HG03039 (cell line): Measurements from ENCODE around the gene KCNJ1.

Experiments used
- ATAC-seq: cut with Tn5 transposase; IDR thresholded peaks from one replicate; pipeline ENCODE4 v1.9.1; 2021; ENCODE audit warnings: mild to moderate bottlenecking, moderate library complexity; ENCODE audit not compliant: unreplicated experiment

The KCNJ1 gene

GRCh38 chr11:128853559-128853958 is 13.5 kb downstream of the KCNJ1 start:
- ATAC-seq, result no peak

DNA sequence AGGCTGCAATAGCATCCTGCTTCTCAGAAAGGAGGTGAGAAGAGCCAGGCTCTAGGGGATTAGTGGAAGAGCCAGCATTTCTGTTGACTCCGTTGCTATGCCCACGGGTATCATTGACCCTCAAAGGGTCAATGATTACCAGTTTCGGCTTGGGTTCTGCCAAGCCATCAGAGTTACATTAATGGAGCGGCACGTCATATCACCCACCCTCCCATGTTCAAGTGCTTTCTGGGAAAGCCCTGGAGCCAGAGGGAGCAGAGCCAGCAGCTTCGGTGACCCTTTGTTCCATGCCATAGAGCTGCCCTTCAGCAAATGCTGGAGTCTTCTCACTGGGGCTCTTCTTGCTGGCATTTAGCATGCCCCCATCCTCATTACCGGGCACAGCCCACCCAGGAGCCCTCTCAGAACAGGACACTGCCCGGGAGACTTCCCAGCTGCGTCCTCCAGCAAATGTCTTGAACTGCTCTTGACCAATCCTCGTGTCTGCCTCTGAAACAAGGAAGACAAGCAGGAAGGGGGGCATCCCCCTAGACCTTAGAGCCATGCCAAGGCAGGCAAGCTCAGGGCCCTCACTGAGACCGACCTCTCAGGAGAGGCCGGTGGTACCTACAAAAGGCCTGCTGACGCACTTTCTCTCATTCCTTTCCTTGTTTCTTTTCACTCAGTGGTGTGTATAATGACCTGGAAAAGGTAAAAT is 14.6 kb downstream of the KCNJ1 start:
- no peak for ATAC-seq

DNA sequence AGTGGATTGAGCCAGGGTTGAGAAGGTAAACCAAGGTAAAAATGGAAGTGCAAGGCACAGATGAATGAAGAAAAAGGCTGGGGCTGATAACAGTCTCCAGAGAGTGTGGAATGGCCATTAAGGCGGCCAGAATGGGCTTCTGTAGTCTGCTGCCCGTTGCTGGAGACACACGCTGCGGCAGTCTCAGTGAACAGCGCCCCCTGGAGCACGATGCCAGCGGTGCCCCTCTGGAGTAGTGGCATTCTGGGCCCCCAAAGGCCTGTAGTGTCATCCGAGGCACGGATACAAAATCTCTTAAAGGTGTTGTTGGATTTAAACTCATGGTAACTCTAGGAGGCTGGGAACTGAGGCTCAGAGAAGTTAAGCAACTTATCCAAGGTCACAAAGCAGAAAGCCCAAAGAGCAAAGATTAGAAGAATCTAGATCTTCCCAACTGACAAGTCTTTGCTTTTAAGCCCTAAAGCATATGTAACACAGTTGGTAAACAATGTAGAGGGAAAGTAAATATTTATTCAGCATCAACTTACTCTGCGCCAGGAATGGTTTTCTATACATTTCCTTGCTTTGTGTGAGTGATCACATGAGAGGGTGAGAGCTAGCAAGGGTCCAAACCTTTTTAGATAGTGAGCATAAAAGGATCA is 18.2 kb downstream of the KCNJ1 start:
- ATAC-seq, result peak; percentile 71

GRCh38 chr11:128846985-128847384 is 20.1 kb downstream of the KCNJ1 start:
- ATAC-seq, result no peak

DNA sequence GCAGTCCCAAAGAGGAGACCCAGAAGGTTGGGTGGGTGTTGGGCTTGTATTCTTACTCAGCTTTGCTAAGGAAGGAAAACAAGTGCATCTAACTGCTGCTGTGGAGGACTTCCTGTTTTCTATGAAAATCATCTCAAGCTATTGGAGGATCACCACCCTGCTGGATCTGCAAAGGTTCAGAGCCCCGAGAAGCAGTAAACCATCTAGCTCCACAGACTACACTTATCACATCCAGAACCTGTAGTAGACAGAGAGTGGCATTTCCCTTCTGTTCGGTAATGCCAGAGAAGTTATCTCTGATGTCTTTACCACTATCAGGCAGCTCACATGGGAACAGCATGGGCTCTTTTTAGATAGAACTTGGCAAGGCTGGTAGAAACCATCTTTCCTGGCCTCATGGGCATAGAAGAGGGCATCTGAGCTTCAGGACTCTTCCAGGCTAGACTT is 21.7 kb downstream of the KCNJ1 start:
- no peak for ATAC-seq

DNA sequence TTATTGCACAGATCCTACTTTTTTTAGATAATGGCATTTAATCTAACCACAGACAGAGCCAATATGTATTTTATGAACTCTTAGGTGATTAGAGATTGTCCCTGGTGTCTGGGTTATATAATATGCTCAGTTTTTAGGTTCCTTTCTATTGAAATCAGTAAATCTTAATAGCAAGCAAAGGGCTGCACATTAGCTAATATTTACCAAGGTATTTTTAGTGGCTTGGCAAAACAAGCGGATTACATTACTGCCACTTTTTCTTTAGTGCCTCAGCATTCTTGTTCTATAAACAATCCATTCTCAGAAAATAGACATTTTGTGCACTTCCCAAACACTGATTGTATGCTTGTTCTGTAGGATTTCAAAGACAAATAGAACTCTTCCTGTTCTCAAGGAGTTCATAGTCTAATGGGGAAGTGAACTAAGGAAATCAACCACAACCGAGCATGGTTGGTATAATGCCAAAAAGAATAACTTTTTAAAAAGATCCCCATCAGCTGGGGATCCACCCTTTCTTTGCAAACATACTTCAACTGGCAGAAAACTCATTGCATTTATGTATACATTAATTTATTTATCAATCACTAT is 23.8 kb downstream of the KCNJ1 start:
- no peak for ATAC-seq

DNA sequence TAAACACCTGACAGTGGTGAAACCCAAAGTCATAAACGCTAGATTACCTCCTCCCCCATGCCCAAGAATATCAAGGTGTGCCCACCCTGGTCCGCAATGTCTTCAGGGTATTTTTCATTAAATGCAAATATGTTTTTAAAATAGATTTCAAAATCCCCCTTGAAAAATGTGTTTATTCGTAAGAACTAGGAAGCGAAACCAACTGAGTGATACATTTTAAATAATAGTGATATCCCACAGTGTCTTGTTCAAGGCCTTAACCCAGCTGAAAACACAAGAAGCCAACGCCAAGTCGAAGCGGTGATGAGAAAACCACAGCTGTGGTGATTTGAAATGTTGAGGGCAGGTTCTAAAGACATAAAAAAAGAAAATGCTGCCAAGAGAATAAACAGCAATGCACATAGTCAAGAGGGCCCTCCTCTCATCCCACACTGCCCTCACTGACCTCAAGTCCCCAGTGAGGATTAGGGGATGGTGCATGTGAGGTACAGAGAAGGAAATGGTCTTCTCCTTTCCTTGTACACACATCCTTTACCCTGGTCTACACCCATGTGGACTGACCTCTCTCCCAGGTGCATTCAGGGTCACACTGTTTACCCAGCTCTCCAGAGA is 25.5 kb downstream of the KCNJ1 start:
- peak; percentile 49 for ATAC-seq

DNA sequence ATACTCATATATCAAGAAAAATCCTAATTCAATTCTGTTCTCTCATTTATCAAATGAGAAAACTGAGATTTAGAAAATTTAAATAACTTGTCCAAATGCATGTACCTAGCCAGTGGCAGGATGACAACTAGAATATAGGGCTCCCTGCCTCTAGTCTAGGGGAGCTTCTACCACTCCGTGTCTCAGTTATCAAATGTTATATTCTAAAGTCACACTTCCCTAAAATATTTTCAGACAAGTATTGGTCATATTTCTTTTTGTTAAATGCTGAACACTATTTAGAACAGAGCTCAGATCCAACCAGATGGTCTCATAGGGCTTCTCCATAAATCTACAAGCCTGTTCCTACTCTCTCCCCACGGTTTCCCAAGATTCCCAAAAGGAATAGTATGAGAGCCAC is 26.3 kb downstream of the KCNJ1 start:
- ATAC-seq, result no peak

DNA sequence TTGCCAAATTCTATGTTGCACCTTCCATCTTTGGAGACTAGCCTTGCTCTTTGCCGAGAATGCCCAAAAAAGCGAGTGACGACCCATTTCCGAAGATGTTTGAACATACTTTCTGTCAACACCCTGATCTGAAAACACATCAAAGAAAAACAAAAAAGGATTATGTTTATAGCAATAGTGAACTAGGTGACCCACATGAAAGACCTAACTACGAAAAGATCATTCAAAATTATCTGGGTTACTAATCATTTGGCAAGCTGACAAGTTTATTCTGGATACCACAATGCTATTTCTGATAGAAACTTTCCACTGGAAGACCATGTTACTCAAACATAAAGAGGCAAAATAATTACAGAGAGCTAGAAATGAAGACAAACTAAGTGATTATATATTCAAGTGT is 27.0 kb downstream of the KCNJ1 start:
- no peak for ATAC-seq

GRCh38 chr11:128839081-128839480 is 28.0 kb downstream of the KCNJ1 start:
- no peak for ATAC-seq

DNA sequence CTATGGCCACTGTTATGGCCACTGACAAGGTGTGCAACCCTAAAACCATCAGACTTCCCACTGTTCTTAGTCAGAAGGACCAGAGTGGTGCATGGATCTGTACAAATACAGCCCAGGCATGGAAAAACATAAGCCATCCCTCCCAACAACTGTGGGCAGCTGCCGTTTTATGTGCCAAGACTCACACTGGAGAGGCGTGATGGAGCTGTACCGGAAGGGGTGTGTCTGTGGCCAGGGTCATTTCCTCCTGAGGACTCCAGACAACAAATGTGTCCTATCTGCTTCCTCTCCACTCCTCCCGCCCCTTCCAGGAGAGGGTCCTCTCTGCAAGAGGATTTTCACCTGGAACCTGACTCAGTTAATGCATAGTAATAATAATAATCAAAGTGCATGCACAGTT is 29.5 kb downstream of the KCNJ1 start:
- ATAC-seq, result no peak

DNA sequence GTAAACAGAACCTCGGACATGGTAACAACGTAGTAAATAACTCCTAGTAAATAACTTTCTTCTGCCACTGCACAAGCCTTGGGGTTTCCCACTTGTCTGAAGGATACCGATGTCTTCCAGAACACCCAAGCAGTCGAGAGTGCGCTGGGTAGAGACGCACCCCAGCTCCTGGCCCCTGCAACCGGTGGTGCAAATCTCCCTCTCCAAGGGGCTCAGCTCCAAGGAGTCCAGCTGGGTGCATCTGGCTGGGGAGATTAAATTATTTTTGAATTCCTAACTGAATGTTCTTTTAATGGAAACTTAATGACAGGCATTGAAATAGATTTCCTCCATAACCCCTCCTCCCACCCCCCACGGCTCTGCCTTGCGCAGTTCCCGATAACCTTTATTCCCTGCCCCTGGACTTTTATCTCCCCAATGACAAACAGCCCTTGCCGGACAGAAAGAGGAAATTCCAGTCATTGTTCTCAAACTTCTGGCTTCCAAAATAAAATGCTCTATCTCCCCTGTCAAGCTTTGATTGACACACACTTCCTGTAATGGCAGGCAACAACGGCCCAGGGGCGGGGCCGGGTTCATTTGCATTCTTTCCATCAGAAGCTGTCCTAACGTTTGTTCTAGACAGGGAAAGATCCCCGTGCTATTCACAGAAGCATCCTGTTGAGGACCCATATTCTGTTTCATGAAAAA is 31.2 kb downstream of the KCNJ1 start:
- no peak for ATAC-seq

DNA sequence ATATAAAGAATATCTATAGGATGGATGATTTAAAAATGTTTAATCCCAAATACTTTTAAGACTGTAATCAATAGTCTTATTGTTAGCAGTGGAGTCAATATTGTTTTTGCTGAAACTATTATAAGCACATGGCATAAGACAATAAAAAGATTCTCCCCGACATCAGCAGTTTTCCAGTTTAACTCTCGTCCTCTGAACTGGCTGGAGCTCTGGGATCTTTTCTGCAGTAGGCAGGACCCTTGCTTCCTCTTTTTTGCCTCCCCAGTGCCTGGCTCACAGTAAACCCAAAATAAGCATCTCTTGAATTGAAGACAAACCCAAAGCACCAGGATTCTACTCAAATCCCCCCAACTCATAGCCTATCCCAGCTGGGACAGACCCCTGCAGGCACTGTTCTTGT is 32.9 kb downstream of the KCNJ1 start:
- ATAC-seq, result no peak

DNA sequence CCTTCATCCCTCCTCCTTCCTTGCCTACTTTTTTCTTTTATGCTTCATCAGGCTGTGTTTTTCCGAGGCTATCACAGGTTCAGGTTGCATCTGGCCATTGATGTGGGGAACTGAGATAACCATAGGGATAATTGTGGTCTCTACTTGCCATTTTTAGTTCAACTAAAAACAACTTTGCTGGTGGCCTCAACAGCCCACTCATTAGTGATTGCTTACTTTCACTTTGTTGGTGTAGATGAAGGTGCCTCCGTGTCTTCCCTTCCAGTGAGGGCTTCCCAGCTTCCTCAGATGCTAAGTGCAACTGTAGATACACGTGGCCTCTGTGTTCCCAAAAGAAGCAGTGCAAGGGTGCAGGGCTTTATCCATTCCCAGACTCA is 35.0 kb downstream of the KCNJ1 start:
- ATAC-seq, result no peak

DNA sequence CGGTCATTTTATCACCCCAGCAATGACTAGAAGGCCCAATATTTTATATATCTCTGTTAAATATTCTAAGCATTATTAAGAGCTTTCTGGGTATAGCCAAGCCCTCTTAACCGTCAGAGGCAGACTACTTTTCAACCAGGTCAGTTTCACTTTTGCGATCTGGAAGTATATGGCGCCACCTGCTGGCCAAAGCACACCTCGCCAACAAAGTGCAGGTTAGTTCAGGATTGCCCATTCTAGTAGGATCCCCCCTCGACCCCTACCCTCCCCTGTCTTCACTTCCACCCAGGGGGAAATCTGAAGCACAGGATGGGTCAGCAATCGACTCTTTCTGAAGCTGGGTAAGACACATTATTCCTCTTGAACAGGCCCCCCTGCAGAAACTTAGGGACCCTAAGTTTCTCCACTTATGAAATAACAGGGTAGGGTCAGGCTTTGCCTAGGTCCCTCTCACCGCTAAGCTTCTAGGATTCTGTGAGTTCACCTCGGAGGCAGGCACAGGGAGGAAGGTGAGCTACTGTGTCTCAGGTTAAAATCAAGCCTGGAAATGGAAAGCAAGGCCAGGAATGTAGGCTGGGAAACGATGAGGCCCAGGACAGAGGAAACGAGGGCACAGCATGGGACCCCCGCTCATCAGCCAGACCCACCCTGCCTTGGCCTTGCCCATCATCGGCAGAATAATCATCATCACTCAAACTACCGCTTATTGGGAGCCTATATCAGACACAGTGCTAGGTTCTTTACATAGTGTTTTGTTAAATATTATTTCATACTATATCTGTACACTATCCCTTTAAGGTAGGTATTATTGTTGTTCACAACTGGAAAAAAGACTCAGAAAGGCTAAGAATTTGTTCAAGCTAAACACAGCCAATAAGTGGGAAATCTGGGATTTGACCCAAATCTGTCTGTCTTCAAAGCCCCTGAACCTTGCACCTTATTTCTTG is 35.6 kb downstream of the KCNJ1 start:
- peak; percentile 75 for ATAC-seq

GRCh38 chr11:128830290-128831173 is 36.6 kb downstream of the KCNJ1 start:
- peak; percentile 8 for ATAC-seq

DNA sequence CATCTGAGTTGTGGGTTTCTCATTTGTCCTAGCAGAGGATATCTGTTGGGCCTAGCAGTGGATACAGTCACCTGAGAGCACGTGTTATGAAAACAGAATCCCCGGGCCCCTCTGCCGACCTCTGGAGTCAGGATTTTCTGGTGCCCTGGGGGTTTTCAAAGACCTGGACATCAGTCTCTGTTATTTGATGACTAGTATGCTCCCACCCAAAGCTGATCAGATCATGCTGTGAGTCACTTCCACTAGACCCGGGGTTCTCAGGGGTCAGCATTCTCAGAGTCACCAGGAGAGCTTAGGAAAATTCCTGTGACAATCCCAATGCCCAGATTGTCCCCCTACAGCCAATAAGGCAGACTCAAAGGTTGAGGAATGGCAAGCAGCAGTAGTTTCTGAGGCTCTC is 38.7 kb downstream of the KCNJ1 start:
- ATAC-seq, result no peak

- no peak for ATAC-seq
These were observed 39.8 kb downstream of the KCNJ1 start for GRCh38 chr11:128827191-128827893.
